ENCODE measurements around the gene WWC1. TPM values are rescaled to one million over a fixed set of nuclear protein-coding genes. Genes with fewer than 3 reads are reported as not detected.

The WWC1 gene
- total RNA-seq, 3 donors from 2014 or later, result 14.7 to 37.0 (median 17.2) TPM

GRCh38 chr5:168341178-168341577 is 49.7 kb downstream of the WWC1 start:
- DNase-seq (no peak), ATAC-seq (no peak)
- no peak for TF ChIP-seq CTCF (IDR thresholded peaks at IDR 0.05)
- Histone ChIP-seq H3K4me1 (ENCODE audit: low read depth) (peaks cover 14% of the 10 kb centered on the region), H3K4me3 (no peak overlapping the region), H3K9me3 (no peaks in the 10 kb centered on the region), H3K36me3 (ENCODE audit: low read depth) (no peaks in the 10 kb centered on the region)
- intact Hi-C loops (cut with DNase I, micrococcal nuclease), result no loop called here

GRCh38 chr5:168342151-168342825 is 50.8 kb downstream of the WWC1 start:
- Histone ChIP-seq H3K36me3 (ENCODE audit: low read depth) (no peaks in the 10 kb centered on the region), H3K9me3 (no peaks in the 10 kb centered on the region), H3K4me1 (ENCODE audit: low read depth) (peaks cover 22% of the 10 kb centered on the region), H3K4me3 (no peak overlapping the region)
- DNase-seq, result no peak
- no peak for TF ChIP-seq CTCF (IDR thresholded peaks at IDR 0.05)
- intact Hi-C loops (cut with DNase I, micrococcal nuclease), result no loop called here
- ATAC-seq, result no peak

- ATAC-seq (peak; percentile 61), DNase-seq (no peak)
- Histone ChIP-seq H3K36me3 (ENCODE audit: low read depth) (no peaks in the 10 kb centered on the region), H3K9me3 (no peaks in the 10 kb centered on the region), H3K4me1 (ENCODE audit: low read depth) (peaks cover 23% of the 10 kb centered on the region), H3K4me3 (no peak overlapping the region)
- intact Hi-C loops (cut with DNase I, micrococcal nuclease), result no loop called here
- TF ChIP-seq CTCF (IDR thresholded peaks at IDR 0.05), result no peak
Observed at GRCh38 chr5:168342985-168343384, 51.5 kb downstream of the WWC1 start.

GRCh38 chr5:168346417-168346816 is 55.0 kb downstream of the WWC1 start:
- intact Hi-C loops (cut with DNase I, micrococcal nuclease), result no loop called here
- Histone ChIP-seq H3K4me1 (ENCODE audit: low read depth) (peaks cover 29% of the 10 kb centered on the region), H3K9me3 (no peaks in the 10 kb centered on the region), H3K36me3 (ENCODE audit: low read depth) (no peaks in the 10 kb centered on the region), H3K4me3 (no peak overlapping the region)
- TF ChIP-seq CTCF (IDR thresholded peaks at IDR 0.05), result no peak
- ATAC-seq (peak; percentile 86), DNase-seq (peak in 1 of 3 donors; percentile 57)

GRCh38 chr5:168347368-168348083 is 56.1 kb downstream of the WWC1 start:
- no peak for TF ChIP-seq CTCF (IDR thresholded peaks at IDR 0.05)
- H3K4me3 ChIP-seq, result no peak overlapping the region
- H3K9me3 ChIP-seq, result no peaks in the 10 kb centered on the region
- ATAC-seq (no peak), DNase-seq (no peak)
- no peaks in the 10 kb centered on the region for H3K36me3 ChIP-seq (ENCODE audit: low read depth)
- intact Hi-C loops (cut with DNase I, micrococcal nuclease), result no loop called here
- H3K4me1 ChIP-seq (ENCODE audit: low read depth), result peaks cover 27% of the 10 kb centered on the region
